GM21576 (cell line): Measurements from ENCODE around the gene SKI.

Source experiments
- ATAC-seq: cut with Tn5 transposase; IDR thresholded peaks from one replicate; pipeline ENCODE4 v1.9.1; 2021; ENCODE audit warnings: mild to moderate bottlenecking, moderate library complexity; ENCODE audit not compliant: unreplicated experiment

SKI gene

DNA sequence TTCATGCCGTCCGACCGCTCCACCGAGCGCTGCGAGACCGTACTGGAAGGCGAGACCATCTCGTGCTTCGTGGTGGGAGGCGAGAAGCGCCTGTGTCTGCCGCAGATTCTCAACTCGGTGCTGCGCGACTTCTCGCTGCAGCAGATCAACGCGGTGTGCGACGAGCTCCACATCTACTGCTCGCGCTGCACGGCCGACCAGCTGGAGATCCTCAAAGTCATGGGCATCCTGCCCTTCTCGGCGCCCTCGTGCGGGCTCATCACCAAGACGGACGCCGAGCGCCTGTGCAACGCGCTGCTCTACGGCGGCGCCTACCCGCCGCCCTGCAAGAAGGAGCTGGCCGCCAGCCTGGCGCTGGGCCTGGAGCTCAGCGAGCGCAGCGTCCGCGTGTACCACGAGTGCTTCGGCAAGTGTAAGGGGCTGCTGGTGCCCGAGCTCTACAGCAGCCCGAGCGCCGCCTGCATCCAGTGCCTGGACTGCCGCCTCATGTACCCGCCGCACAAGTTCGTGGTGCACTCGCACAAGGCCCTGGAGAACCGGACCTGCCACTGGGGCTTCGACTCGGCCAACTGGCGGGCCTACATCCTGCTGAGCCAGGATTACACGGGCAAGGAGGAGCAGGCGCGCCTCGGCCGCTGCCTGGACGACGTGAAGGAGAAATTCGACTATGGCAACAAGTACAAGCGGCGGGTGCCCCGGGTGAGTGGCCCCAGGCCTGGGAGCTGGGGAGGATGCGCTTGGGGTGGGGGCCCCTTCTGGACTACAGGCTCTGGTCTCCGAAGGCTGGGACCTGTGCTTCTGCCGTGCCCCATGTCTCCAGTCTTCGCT is 1.1 kb downstream of the SKI start:
- ATAC-seq = no peak

GRCh38 chr1:2229911-2230731 is 2.0 kb downstream of the SKI start:
- ATAC-seq = no peak

DNA sequence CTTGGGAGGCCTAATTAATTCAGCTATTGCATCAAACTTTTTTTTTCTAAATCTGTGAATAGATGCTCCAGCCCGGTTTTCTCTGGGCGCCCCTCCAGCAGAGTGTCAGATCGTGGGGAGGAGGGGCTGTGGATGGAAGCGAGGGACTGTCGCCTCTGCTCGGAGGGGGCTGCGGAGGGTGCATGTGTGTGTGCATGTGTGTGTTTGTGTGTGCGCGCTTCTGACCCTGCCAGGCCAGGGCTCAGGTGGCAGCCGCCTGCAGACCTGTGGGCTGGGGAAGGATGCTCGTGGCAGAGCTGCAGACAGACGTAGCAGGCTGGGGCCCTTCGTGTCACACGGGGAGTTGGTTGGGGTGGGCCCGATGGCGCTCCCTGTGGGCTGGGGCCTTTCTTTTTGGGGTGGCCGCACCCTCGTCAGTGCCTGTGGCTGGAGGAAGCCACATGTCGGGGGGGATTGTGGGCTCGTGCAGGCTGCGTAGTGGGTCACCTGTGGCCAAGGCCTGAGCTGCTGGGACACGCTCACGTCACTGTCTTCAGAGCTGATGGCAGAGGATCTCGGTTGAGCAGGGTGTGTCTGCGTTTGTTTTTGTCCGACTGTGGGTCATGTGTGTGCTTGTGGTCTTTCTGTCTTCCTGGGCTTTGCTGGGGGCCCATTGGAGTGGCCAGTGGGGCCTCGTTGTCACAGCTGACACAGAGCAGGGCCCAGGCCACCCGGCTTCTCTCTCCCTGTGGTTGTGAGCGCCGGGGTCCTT is 2.8 kb downstream of the SKI start:
- no peak for ATAC-seq

DNA sequence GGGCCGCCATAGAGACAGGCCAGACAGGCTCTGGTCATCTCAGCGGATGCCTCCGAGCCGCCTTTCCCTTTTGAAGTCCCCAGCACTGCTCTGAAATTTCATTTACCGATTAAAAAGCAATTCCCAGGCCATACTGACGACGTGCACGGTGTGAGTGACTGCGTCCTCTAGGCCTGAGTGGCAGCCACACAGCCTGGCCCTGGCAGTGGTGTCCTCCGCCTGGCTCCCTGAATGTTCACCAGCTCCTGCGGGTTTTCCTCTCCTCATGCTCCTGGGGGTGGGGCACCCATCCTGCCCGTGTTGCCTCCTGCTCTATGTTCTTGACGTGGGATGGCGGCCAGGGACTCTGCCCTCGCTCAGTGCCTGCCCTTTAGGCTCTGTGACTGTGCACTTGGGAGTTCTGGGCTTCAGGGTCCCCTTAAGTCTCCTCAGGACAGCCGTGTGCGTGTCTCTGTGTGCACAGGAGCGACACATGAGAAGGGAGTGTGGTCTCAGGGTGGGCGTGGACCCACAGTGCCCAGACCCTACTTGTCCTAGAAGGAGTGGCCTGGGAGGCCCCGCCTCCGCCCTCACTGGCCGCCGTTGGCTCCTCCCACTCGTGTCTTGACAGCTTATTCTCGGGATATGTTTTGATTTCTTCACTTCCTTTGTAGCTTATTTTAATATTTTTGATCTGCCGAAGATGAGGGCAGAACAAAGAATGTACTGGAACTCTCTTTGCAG is 3.6 kb downstream of the SKI start:
- no peak for ATAC-seq

GRCh38 chr1:2232255-2232915 is 4.3 kb downstream of the SKI start:
- ATAC-seq = no peak

DNA sequence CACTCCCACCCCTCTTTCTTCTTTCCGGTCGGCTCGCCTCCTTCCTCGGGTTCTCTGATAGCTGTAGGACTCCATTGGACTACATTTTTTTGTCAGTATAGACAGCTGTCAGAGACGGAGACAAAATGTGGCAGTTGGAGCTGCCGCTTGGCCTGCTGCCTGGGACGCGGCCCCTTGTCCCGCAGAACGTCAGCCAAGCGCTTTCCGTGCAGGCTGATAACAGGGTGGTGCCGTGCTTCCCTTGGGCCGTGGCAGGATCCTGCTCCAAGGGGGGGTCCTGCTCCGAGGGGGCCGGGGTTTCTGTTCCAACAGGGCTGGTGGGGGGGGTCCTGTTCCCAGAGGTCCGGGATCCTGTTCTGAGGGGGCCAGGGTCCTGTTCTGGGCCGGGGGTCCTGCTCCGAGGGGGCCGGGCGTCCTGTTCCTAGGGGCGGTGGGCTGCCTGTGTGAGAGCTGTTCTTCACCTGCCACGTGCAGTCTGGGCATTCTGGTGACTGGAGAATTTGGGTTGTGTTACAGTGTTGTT is 4.9 kb downstream of the SKI start:
- no peak for ATAC-seq

DNA sequence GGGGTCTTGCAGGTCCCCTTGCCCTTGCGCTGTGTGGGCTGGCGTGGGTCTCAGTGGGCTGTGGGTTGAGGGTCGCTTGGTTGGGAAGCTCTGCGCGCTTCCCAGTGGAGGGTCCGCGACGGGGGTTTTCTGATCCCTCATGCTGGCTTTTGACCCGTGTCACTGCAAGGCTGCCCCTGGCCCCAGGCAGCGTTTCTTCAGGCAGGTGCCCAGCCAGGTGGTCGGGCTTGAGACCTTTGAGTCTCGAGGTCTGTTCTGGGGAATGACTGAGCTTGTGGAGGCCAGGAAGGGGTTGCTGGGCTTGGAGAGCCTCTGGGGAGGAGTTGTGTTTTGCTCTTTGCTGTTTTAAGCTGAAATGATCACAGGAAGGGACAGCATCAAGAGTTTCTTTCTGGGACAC is 5.3 kb downstream of the SKI start:
- no peak for ATAC-seq

DNA sequence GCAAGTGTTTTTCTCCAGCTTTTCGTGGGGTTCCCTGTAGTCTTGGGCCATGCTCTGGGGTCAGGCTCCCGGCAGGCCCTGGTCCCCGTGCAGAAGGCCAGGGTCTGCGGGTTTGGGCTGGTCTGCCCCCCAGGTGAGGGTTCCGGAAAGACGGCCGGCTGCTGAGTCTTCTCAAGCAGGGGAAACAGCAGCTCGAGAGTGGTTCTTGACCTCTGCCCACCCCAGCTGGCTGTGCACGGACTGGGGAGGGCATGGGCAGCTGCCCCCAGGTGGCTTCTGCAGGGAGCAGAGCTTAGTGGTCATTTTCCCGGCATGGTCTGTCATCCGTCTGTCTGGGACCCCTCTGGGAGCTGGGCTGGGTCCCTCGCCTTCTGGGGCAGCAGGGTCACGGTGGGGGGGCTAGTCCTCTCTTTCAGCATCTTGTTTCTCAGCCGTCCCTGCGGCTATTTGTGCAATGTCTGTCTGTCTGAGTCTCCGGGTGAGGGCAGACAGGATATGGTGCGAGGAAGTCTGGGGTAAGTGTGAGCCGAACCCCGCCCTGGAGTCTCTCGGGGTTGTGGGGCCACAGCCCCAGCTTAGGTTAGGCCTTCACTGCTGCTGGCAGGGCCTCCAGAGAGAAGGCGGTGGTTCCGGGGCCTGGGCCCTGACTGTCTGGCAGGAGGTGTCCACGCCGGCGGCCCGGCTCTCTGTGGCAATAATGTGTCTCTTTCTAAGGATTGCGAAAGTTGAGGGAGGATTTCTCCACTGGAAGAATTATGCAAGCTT is 6.1 kb downstream of the SKI start:
- no peak for ATAC-seq

GRCh38 chr1:2234762-2235113 is 6.6 kb downstream of the SKI start:
- no peak for ATAC-seq

DNA sequence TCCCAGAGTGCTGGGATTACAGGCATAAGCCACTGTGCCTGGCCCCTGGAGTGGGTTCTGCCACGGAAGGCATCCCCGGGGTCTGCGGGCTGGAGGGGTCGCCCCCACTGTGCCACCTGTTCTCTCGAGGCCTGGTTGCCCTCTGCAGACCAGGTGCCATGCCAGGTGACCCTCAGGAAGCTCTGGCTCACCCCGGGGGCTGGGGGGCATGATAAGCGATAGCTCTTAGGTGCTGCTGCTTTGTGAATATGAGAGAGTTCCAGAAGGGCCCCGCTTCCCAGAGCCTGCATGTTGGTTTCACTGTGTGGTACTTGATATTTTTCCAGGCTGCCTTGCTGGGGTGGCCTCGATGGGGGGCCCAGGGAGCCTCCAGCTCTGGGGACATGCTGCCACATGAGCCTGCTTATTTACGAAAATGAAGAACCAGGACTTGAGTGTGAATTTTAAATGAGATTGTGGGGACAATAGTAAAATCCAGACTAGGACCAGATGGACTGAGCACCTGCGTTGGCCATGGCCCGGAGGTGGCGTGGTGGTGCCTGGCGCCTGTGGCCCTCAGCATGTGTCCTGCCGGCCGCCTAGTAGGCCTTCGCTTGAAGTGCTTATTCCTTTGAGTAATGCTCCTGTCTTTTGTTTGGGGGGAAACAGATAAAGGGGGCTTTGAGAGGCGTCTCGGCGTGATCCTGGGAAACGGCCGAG is 7.3 kb downstream of the SKI start:
- ATAC-seq = no peak

- ATAC-seq = no peak
These were observed 8.9 kb downstream of the SKI start for GRCh38 chr1:2236695-2237677.

DNA sequence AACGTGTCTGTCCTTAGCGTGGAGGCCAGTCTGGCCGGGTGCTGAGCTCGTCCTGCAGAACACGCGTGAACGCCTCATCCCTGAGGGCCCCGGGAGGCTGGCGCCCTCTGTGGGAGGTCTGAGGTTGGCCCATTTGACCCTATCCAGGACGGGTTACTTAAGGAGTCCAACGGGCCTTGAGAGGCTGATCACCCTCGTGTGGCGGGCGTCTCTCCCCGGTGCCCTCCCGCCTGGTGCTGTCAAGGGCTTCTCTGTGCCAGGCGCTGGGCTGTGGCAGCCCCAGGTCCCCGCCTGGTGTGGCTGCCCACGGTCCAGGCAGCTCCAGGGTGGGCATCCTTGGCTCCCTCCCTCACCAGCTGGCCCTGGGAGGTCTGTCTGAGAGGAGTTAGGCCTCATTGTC is 9.7 kb downstream of the SKI start:
- ATAC-seq = no peak

DNA sequence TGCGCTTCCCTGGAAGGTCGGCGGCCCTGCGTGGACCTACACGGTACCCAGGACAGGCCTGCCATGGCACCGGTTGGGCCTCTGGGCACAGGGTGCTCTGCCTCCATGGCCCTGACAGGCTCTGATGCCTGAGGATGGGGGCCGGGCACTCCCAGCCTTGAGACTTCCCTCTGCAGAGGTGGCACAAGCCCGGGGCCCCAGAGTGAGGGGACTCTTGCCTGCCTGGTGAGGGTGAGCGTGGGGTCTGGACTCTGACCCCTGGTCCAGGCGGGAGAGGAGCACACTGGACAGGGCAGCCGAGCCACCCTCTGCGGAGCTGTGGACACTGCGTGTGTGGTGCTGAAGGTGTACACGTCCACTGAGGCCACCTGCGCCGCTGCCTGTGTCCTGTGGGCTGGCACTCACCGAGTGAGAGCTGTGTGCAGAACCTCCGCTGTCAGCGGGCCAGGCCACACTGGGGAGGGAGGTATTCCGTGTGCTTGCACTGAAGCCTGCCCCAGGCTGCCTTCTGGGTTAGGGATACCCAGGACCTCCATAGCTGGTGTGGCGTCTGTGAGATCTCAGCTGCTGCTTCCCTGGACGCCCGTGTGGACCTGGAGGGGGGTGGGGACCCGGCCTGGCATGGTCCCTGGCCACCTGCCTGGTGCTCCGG is 10.4 kb downstream of the SKI start:
- no peak for ATAC-seq

DNA sequence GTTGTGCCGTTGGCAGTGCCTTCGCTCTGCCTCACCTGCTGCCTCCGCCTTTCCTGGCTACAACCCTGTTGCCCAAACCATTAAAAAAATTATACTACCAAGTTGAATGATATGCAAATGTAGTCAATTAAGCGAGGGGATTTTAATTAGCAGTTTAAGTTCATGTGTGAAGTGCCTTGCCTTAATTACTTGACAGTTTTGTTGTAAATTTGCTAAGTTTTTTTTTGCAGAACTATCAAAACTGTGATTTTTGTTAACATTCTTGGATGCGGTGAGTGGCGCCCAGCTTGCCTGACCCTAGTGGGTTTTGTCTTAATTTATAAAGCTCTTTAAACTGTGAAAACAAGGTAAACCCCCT is 10.9 kb downstream of the SKI start:
- no peak for ATAC-seq

- ATAC-seq = no peak
These were observed 11.4 kb downstream of the SKI start for GRCh38 chr1:2239384-2239985.

- no peak for ATAC-seq
These were observed 12.4 kb downstream of the SKI start for GRCh38 chr1:2240270-2241156.
